ENCODE results near the gene RNF115. TPM values are rescaled to one million over a fixed set of nuclear protein-coding genes. Genes with fewer than 3 reads are reported as not detected.

Gene RNF115
- total and polyA plus RNA-seq, 4 donors: 3.2 to 10.0 (median 7.6) TPM

DNA sequence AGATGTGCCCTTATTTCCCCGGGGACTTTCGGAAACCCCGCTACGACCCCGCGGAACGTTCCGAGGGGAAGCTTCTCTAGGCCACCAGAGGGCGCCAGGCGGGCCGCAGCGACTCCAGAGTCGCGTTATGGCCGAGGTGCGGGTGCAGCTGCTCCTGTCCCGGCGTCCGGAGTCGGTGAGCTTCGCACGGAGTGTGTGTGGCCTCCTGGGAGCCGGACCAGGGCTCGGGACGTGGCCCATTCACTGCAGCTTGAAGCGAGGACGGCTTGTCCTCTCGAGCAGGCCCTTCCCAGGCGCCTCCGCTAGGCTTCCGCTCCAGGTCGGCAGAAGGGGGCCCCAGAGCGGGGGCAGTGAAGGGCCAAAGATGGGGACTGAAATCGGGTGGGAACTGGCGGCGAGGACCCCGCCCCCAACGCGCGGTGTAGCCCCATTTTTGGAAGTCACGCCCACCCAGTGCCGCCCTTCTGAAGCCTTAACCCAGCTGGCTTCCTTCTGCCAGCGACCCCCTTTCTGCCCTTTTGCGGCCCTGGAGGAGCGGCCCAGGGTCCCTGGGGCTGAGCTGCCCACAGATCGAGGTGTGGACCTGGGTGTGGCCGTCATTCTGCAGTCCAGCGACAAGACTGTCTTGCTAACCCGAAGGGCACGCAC lies 21.7 kb upstream of the RNF115 start, which contains the start of gene NUDT17:
TSS of gene NUDT17 (plus strand) at position 117 of the 648 bp plus-strand sequence. CDS start at position 128, 11 bp downstream.
- H3K9ac ChIP-seq (ENCODE audit: low read depth in 1 of 2, low read length in 2 of 2): peak within 1 kb of the TSS in 1 of 2 donors; percentile 5
- peak within 1 kb of the TSS in 2 of 3 donors; percentile 29 to 63 for H3K4me3 ChIP-seq (ENCODE audit: low read depth in 1 of 3, low read length in 3 of 3)
- no peaks in the 10 kb centered on the region for H3K27me3 ChIP-seq (ENCODE audit: control insufficient read depth in 4 of 4, insufficient read depth in 4 of 4, low read length in 3 of 4)
- H3K9me3 ChIP-seq (ENCODE audit: control insufficient read depth in 4 of 4, low read length in 3 of 4): no peaks in the 10 kb centered on the region
- DNase-seq (ENCODE audit: low spot score): peak; percentile 85
- WGBS: 2% methylated on average over 50 of the region's 50 CpGs
- peaks cover 10 to 40% (median 32%) of the 10 kb centered on the region in 4 donors for H3K36me3 ChIP-seq (ENCODE audit: control insufficient read depth in 4 of 4, insufficient read depth in 3 of 4, low read depth in 1 of 4, low read length in 3 of 4)
- TF ChIP-seq, protein P1, sequence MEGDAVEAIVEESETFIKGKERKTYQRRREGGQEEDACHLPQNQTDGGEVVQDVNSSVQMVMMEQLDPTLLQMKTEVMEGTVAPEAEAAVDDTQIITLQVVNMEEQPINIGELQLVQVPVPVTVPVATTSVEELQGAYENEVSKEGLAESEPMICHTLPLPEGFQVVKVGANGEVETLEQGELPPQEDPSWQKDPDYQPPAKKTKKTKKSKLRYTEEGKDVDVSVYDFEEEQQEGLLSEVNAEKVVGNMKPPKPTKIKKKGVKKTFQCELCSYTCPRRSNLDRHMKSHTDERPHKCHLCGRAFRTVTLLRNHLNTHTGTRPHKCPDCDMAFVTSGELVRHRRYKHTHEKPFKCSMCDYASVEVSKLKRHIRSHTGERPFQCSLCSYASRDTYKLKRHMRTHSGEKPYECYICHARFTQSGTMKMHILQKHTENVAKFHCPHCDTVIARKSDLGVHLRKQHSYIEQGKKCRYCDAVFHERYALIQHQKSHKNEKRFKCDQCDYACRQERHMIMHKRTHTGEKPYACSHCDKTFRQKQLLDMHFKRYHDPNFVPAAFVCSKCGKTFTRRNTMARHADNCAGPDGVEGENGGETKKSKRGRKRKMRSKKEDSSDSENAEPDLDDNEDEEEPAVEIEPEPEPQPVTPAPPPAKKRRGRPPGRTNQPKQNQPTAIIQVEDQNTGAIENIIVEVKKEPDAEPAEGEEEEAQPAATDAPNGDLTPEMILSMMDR (IDR thresholded peaks at IDR 0.05; ENCODE audit: low read depth, low read length, missing input control): peak; percentile 77
- TF ChIP-seq EGR1 (IDR thresholded peaks at IDR 0.05; ENCODE audit: low read depth in 2 of 2) (no peak), RAD21 (IDR thresholded peaks at IDR 0.05) (peak; percentile 74 to 84), JUND (IDR thresholded peaks at IDR 0.05) (no peak), YY1 (IDR thresholded peaks at IDR 0.05) (peak; percentile 84), RXRA (IDR thresholded peaks at IDR 0.05) (peak; percentile 16 to 18), FOXA2 (IDR thresholded peaks at IDR 0.05) (no peak)
- TF ChIP-seq, protein P2, sequence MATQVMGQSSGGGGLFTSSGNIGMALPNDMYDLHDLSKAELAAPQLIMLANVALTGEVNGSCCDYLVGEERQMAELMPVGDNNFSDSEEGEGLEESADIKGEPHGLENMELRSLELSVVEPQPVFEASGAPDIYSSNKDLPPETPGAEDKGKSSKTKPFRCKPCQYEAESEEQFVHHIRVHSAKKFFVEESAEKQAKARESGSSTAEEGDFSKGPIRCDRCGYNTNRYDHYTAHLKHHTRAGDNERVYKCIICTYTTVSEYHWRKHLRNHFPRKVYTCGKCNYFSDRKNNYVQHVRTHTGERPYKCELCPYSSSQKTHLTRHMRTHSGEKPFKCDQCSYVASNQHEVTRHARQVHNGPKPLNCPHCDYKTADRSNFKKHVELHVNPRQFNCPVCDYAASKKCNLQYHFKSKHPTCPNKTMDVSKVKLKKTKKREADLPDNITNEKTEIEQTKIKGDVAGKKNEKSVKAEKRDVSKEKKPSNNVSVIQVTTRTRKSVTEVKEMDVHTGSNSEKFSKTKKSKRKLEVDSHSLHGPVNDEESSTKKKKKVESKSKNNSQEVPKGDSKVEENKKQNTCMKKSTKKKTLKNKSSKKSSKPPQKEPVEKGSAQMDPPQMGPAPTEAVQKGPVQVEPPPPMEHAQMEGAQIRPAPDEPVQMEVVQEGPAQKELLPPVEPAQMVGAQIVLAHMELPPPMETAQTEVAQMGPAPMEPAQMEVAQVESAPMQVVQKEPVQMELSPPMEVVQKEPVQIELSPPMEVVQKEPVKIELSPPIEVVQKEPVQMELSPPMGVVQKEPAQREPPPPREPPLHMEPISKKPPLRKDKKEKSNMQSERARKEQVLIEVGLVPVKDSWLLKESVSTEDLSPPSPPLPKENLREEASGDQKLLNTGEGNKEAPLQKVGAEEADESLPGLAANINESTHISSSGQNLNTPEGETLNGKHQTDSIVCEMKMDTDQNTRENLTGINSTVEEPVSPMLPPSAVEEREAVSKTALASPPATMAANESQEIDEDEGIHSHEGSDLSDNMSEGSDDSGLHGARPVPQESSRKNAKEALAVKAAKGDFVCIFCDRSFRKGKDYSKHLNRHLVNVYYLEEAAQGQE (IDR thresholded peaks at IDR 0.05): no peak
- H3K4me1 ChIP-seq (ENCODE audit: control insufficient read depth in 4 of 4, insufficient read depth in 4 of 4, low read length in 3 of 4): peaks cover 5 to 13% (median 11%) of the 10 kb centered on the region in 4 donors
- H3K27ac ChIP-seq (ENCODE audit: low read depth in 1 of 2, low read length in 2 of 2): peak within 1 kb of the TSS in 1 of 2 donors; percentile 1

DNA sequence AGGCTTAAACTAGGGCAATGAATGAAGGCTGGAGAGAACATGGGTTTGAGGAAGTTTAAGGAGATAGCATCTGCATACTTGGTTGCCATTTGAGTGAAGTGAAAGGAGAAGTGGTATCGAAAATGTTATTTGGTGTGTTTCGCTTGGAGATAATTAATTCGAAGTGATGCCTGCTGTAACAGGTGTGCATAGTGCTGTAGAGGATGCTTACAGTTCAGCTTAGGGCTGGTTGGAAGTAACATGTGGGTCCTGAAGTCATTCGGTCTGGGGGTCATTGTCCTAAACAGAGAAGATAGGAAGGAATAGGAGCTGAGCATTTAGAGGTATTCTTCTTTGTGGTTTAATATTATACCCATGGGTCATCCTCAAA lies 21.2 kb upstream of the RNF115 start:
- DNase-seq (ENCODE audit: low spot score): no peak
- no peak for TF ChIP-seq HNF4G (IDR thresholded peaks at IDR 0.05)
- Histone ChIP-seq H3K9ac (ENCODE audit: low read depth in 1 of 2, low read length in 2 of 2) (peak overlapping the region in 1 of 2 donors; percentile 5), H3K9me3 (ENCODE audit: control insufficient read depth in 4 of 4, low read length in 3 of 4) (no peaks in the 10 kb centered on the region), H3K36me3 (ENCODE audit: control insufficient read depth in 4 of 4, insufficient read depth in 3 of 4, low read depth in 1 of 4, low read length in 3 of 4) (peaks cover 10 to 40% (median 30%) of the 10 kb centered on the region in 4 donors), H3K4me1 (ENCODE audit: control insufficient read depth in 4 of 4, insufficient read depth in 4 of 4, low read length in 3 of 4) (peaks cover 5 to 13% (median 11%) of the 10 kb centered on the region in 4 donors), H3K27ac (ENCODE audit: low read depth in 1 of 2, low read length in 2 of 2) (no peak overlapping the region), H3K4me3 (ENCODE audit: low read depth in 1 of 3, low read length in 3 of 3) (peak overlapping the region in 2 of 3 donors; percentile 29 to 63), H3K27me3 (ENCODE audit: control insufficient read depth in 4 of 4, insufficient read depth in 4 of 4, low read length in 3 of 4) (no peaks in the 10 kb centered on the region)
- 10% methylated on average over 4 of the region's 4 CpGs for WGBS

DNA sequence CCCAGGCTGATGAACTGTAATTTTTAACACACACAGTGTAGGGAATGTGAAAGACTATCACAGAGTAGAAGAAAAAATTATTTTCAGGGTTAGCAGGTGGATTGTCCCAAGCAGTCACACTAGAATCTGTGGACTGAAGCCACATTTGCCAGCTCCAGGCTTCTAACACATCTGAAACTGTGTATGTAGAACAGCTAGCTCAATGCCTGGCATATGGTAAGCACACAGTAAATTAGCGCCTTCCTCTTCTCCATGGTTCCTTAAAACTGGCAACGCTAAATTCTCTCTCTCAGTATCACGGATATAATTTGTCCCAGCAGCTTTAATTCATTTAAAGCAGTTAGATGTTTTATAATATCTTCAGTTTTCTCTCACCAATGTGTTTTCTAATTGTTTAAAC lies 19.1 kb upstream of the RNF115 start:
- H3K36me3 ChIP-seq (ENCODE audit: control insufficient read depth in 4 of 4, insufficient read depth in 3 of 4, low read depth in 1 of 4, low read length in 3 of 4): peaks cover 11 to 47% (median 33%) of the 10 kb centered on the region in 4 donors
- 98% methylated on average over 3 of the region's 3 CpGs for WGBS
- peaks cover 5 to 13% (median 11%) of the 10 kb centered on the region in 4 donors for H3K4me1 ChIP-seq (ENCODE audit: control insufficient read depth in 4 of 4, insufficient read depth in 4 of 4, low read length in 3 of 4)

More for the DNA sequence above, 19.1 kb upstream of the RNF115 start:
- DNase-seq (ENCODE audit: low spot score): no peak
- Histone ChIP-seq H3K4me3 (ENCODE audit: low read depth in 1 of 3, low read length in 3 of 3) (no peak overlapping the region), H3K27ac (ENCODE audit: low read depth in 1 of 2, low read length in 2 of 2) (no peak overlapping the region), H3K27me3 (ENCODE audit: control insufficient read depth in 4 of 4, insufficient read depth in 4 of 4, low read length in 3 of 4) (no peaks in the 10 kb centered on the region), H3K9ac (ENCODE audit: low read depth in 1 of 2, low read length in 2 of 2) (no peak overlapping the region), H3K9me3 (ENCODE audit: control insufficient read depth in 4 of 4, low read length in 3 of 4) (no peaks in the 10 kb centered on the region)
- TF ChIP-seq FOXA2 (IDR thresholded peaks at IDR 0.05) (no peak), SP1 (IDR thresholded peaks at IDR 0.05) (no peak)
